ENCODE results near the gene PRADC1.

DNA sequence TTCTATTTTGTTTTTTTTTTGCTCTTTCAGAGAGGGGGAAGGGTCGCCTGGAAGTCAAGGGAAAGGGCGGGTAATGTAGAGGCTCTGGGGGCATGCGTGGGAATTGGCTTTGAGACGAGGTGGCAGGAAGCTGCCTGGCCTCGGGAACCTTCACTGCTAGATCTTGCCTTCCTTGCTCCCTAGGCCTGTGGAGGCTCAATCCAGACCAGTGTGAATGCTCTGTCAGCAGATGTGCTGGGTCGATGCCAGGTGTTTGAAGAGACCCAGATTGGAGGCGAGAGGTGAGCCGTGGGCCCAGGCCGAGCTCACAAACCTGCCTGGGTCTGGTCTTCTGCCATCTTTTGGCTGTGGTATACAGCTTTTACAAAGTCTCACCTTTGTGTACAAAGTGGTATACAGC, 16.6 kb upstream of the PRADC1 start:
- TF ChIP-seq, protein P1, sequence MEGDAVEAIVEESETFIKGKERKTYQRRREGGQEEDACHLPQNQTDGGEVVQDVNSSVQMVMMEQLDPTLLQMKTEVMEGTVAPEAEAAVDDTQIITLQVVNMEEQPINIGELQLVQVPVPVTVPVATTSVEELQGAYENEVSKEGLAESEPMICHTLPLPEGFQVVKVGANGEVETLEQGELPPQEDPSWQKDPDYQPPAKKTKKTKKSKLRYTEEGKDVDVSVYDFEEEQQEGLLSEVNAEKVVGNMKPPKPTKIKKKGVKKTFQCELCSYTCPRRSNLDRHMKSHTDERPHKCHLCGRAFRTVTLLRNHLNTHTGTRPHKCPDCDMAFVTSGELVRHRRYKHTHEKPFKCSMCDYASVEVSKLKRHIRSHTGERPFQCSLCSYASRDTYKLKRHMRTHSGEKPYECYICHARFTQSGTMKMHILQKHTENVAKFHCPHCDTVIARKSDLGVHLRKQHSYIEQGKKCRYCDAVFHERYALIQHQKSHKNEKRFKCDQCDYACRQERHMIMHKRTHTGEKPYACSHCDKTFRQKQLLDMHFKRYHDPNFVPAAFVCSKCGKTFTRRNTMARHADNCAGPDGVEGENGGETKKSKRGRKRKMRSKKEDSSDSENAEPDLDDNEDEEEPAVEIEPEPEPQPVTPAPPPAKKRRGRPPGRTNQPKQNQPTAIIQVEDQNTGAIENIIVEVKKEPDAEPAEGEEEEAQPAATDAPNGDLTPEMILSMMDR (IDR thresholded peaks at IDR 0.05) = no peak
- TF ChIP-seq EP300 (IDR thresholded peaks at IDR 0.05) (no peak), POLR2A (IDR thresholded peaks at IDR 0.05) (no peak)

Data from tibial nerve (tissue), 4 donors.